Measurements from ENCODE around the gene BRSK2.

BRSK2 gene

DNA sequence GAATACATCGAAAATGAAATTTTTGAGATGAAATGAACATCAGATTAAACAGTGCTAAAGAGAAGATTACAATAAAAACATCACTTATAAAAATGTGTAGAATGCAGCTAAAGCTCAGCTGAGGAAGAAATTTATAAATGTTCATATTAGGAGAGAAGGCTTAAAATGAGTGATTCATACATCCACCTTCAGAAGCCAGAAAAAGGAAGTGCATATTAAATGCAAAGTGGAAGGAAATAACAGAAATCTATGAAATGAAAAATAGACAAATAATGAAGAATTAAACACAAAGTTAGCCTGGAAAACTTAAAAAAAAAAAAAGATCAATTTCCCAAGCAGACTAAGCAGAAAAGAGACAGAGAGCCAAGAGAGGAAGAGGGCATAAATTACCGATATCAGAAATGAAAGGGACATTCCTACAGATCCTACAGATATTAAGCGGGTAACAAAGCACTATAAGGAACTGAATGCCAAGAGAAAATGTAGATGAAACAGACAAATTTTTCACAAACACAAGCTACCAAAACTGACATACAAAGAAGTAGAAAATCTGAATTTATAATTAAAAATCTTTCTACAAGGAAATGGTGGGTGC, 104.0 kb downstream of the BRSK2 start:
- TF ChIP-seq GATA1 (IDR thresholded peaks at IDR 0.05; ENCODE audit: low read depth, low read length), result no peak
- TF ChIP-seq POLR2A (IDR thresholded peaks at IDR 0.05; ENCODE audit: low read length), result no peak
- no peak for DNase-seq

DNA sequence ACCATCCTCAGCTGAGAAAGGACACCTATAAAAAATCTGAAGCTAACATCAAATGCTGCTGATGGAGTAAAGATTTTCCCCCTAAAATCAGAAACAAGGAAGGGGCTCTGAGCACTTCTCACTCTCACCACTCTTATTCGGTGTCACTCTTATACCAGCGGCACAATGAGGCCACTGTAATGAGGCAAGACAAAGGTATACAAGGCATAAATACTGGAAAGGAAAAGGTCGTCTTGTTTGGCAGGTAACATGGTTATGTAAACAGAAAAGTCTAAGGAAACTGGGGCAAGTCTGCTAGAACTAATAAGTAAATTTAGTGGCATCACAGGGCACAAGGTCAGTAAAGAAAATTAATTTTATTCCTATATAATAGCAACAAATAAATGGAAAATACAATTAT, 104.9 kb downstream of the BRSK2 start:
- TF ChIP-seq POLR2A (IDR thresholded peaks at IDR 0.05; ENCODE audit: low read length), result no peak
- no peak for TF ChIP-seq GATA1 (IDR thresholded peaks at IDR 0.05; ENCODE audit: low read depth, low read length)
- no peak for DNase-seq

DNA sequence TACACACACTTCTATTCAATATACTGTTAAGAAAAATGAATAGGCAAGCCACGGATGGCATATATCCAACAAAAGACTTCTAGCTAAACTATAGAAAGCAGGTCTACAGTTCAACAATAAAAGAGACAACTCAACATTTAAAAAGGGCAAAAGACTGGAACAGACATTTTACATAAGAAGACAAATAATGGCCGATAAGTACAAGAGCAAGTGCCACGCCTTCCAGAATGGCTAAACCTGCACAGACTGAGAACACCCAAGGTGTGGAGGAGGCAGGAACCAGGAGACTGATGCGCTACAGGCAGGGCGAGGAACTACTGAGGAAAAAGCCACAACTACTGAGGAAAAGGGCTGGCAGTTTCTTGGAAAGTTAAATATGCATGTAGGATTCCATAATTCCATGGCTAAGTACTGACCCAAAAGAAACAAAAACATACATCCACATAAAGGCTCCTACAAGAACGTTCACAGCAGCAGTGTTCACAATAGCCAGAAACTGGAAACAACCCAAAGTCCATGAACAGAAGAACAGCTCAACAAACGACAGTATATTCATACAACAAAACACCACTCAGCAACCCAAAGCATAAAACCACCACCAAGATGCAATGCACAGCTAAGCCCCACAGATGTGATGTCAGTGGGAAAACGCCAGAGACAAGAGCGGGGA, 106.5 kb downstream of the BRSK2 start:
- TF ChIP-seq GATA1 (IDR thresholded peaks at IDR 0.05; ENCODE audit: low read depth, low read length), result no peak
- TF ChIP-seq POLR2A (IDR thresholded peaks at IDR 0.05; ENCODE audit: low read length), result no peak
- no peak for DNase-seq

DNA sequence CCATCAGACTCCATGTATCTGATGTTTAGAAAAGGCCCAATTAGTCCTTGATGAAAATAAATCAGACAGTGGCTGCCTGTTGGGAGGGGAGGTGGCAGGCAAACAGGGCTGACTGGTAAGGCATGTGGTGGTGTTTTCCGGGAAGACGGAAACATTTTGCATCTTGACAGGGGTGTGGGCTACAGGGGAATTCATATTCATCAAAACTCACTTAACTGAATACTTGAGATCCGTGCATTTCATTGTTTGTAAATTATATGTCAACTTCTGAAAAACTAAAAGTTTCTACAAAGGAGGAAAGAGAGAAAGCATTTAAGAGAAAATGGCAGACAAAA, 107.0 kb downstream of the BRSK2 start:
- no peak for DNase-seq

DNA sequence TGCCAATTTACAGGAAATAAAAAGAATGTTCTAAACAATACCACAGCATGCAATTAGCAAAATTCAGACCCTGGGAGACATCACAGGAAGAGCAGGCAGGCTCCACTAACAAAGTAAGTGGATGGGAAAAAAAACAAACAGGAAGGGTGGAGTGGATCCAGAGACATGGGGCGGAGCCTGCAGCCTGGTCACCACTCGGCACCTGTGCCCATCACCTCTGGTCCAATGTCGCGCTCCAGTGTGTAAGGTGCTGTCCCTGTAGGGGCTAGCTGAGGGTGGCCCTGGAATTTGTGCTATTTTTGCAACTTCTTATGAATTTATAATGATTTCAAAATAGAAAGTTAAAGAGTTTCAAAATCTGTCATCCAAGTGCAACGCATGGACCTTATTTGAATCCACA, 107.9 kb downstream of the BRSK2 start:
- TF ChIP-seq POLR2A (IDR thresholded peaks at IDR 0.05; ENCODE audit: low read length), result no peak
- TF ChIP-seq GATA1 (IDR thresholded peaks at IDR 0.05; ENCODE audit: low read depth, low read length), result no peak
- DNase-seq, result no peak

More for the DNA sequence above, 107.0 kb downstream of the BRSK2 start:
- TF ChIP-seq GATA1 (IDR thresholded peaks at IDR 0.05; ENCODE audit: low read depth, low read length) (no peak), POLR2A (IDR thresholded peaks at IDR 0.05; ENCODE audit: low read length) (no peak)

DNA sequence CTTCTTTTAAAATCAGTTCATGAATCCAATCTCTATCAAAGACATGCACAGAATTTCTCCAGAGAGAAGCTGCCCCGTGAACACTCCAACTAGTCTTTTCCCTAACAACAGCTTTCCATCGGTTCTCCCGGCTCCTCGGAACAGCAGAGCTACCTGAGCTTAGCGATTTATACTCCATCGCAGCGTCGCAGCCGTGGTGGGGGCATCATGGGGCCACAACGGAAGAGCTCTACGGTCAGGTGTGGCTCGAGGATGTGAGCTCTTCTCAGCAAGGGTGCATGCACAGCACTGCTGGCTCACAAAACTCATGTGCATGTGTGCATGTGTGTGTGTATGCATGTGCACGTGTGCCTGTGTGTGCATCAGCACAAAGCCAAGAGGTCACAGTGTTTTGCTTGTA, 108.5 kb downstream of the BRSK2 start:
- TF ChIP-seq POLR2A (IDR thresholded peaks at IDR 0.05; ENCODE audit: low read length), result no peak
- no peak for TF ChIP-seq GATA1 (IDR thresholded peaks at IDR 0.05; ENCODE audit: low read depth, low read length)

DNA sequence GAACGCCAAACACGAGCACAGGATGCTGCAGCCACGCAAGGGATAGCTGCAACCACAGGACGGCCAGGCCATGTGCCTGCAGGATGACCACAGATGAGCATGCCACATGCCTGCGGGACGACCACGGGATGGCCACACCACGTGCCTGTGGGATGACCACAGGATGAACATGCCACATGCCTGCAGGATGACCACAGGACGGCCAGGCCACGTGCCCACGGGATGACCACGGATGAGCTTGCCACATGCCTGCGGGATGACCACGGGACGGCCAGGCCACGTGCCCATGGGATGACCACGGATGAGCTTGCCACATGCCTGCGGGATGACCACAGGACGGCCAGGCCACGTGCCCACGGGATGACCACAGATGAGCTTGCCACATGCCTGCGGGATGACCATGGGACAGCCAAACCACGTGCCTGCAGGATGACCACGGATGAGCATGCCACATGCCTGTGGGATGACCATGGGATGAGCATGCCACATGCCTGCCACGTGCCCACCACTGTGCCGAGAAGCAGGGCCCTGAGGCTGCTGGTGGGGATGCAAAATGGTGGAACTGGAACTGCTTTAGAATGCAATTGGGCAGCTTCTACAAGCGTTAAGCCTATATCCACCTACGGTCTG, 109.6 kb downstream of the BRSK2 start:
- no peak for TF ChIP-seq POLR2A (IDR thresholded peaks at IDR 0.05; ENCODE audit: low read length)
- DNase-seq, result peak; percentile 22 to 36

More for the DNA sequence above, 108.5 kb downstream of the BRSK2 start:
- DNase-seq, result no peak

DNA sequence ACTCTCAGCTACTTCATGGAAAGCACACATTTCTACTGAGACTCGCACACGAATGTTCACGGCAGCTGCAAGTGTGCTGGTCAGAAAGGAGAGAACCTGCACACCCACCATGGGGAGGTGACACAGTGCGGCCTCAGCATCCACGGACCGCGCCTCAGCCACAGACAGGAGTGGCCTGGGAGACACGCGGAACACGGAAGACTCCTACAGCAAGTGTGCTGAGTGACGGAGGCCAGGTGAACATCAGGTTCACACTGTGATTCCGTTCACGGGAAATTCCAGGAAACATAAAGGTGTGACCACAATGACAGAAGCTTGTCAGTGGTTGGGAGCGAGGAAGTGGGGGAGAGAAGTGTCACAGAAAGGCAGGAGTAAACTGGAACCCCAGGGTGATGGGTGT, 110.2 kb downstream of the BRSK2 start:
- no peak for DNase-seq
- TF ChIP-seq GATA1 (IDR thresholded peaks at IDR 0.05; ENCODE audit: low read depth, low read length), result no peak
- no peak for TF ChIP-seq POLR2A (IDR thresholded peaks at IDR 0.05; ENCODE audit: low read length)

DNA sequence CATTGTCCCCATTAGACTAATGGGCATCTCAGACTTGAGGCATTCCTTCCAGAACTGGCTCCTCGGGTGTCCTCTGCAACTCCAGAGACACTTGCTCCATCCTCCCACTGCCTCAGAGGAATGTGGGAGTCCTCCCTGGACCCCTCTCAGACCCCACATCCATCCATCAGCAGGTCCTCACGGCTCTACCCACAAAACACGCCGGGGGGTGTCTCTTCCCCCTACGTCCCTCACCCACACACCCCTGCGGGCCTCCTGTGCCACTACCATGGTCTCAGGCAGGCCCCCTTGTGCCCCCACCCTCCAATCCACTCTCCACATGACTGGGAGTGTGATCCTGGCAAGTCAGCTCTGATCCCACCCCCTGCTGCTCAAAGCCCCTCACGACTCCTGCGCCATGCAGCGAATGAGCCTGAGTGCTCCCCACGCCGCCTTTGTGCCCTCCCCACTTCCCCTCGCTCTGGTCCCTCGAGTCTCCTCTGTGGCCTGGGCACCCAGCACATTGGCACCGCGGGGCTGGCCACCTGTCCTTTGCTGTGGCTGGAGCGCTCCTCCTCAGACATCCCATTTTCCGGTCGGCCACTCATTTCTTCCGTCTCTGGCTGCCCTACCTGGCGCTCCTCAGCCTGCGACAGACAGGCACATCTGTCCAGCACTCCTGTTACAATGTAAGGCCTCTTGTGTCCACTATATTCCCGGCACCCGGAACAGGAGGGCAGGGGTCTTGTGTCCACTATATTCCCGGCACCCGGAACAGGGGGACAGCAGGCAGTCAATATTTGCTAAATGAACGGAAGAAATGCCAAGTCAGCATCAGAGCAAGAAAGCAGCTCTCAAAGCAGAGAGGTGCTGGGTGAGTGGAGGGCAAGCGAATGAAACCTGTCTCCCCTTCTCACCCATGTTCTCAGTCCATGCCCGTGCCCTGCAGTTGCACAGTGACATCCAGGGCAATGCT, 111.0 kb downstream of the BRSK2 start:
- TF ChIP-seq POLR2A (IDR thresholded peaks at IDR 0.05; ENCODE audit: low read length), result no peak
- no peak for DNase-seq

DNA sequence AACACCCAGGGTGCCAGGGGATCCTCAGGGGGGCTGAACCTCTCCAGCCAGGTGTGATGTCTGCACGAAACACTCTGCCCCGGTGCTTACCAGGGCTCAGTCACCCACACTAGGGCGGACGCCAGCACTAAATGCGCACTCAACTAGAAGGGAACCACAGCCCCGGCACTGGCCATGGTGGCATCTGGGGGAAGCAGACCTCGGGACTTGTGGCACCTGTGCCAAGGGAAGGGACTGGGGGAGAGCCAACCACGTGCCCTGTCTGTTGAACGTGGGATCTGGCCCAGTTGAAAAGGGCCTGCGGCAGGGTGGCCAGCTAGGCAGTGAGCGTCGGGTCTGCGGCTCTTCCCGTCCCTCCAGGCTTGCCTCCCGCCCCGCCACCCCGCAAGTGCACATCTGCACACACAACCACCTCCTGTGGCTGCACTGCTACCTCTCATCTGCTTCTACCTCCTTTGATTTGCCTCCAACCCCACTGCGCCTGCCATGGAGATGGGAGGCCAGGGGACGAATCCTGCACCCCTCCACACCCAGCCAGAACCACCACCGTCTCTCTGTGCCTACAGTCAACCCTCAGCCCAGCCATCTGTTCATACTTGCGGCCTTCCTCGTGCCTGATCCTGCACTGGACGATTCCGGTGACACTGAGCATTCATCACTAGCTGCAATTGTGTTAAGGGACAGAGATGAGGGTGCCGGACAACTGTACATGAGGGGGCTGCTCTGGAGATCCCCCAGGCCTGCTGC, 111.9 kb downstream of the BRSK2 start:
- DNase-seq, result no peak
- no peak for TF ChIP-seq POLR2A (IDR thresholded peaks at IDR 0.05; ENCODE audit: low read length)
- TF ChIP-seq GATA1 (IDR thresholded peaks at IDR 0.05; ENCODE audit: low read depth, low read length), result no peak

DNA sequence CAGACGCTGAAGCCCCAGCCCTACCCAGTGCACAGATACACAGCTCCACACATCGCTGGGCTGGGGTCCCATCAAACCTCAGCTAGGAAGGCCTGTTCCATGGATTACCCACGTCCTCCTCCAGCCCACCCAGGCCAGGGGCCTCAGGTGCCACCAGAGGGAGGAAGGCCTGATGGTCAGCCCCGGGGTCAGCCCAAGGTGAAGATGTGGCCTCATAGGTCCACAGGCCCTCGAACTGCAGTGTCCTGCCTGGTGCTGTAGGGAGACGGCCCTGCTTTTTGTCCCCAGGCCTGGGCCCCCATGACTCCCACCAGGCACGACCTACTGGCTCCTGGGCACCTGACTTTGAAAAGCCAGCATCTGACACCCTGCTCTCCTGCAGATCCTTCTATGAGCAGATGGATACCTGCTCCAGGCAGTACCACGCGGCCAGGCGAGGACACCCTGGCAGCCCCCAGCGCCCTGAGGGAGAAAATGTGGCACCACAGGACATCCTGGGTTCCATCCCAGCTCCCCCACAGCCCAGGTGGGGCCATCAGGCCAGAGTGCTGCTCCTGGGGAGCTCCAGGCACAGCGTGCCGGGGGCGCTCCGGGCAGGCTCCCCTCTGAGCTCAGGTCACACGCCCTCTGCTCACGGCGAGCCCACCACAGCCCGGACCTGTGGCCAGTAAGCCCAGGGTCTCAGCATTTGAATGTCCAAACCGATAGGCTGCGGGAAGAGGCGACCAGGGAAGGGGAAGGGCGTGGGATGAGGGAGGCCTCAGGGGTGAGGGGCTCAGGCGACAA, 112.6 kb downstream of the BRSK2 start:
- no peak for DNase-seq
- TF ChIP-seq POLR2A (IDR thresholded peaks at IDR 0.05; ENCODE audit: low read length) (no peak), GATA1 (IDR thresholded peaks at IDR 0.05; ENCODE audit: low read depth, low read length) (no peak)

DNA sequence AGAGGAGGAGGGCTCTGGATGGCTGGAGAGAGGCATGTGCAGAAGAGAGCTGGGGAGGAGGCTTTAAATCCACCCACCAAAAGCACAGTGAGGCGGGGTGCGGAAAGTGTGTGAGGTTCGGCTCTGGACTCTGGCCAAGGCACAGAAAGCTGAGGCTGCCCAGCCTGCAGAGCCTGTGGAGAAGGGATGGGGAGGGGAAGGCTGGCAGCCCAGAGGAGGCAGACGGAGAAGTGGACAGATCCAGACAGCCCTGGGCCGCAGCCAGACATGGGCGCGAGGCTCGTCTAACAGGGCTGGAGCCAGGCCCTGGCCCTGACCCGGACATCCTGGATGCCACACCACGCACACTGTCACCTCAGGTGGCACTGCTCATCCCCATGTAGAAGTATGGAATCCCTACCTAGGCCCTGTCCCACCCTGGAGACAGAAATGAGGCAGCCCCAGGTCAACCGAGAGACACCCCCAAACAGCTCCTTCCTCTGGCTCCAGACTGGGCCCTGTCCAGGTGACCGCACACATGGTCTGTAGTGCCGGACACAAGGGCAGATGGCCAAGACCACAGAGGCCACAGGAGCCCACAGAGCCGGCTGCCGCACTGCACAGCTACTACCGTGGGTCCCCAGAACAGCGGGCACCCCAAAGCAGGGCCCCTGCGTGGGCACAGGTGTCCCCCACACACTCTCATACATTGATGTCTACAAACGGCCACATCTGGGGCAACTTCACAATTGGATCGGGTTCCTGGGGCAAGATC, 113.4 kb downstream of the BRSK2 start:
- TF ChIP-seq GATA1 (IDR thresholded peaks at IDR 0.05; ENCODE audit: low read depth, low read length), result no peak
- TF ChIP-seq POLR2A (IDR thresholded peaks at IDR 0.05; ENCODE audit: low read length), result no peak
- no peak for DNase-seq

Data from erythroblast (primary cell).